GM12801 (cell line): ENCODE data around the gene HAS3.

ENCODE experiments used
- CTCF ChIP-seq: IDR thresholded peaks from one replicate; pipeline ENCODE4 v1.5.1; 2011; ENCODE audit warnings: control low read depth; ENCODE audit not compliant: insufficient read length; ENCODE audit errors: extremely low read depth

HAS3 gene

DNA sequence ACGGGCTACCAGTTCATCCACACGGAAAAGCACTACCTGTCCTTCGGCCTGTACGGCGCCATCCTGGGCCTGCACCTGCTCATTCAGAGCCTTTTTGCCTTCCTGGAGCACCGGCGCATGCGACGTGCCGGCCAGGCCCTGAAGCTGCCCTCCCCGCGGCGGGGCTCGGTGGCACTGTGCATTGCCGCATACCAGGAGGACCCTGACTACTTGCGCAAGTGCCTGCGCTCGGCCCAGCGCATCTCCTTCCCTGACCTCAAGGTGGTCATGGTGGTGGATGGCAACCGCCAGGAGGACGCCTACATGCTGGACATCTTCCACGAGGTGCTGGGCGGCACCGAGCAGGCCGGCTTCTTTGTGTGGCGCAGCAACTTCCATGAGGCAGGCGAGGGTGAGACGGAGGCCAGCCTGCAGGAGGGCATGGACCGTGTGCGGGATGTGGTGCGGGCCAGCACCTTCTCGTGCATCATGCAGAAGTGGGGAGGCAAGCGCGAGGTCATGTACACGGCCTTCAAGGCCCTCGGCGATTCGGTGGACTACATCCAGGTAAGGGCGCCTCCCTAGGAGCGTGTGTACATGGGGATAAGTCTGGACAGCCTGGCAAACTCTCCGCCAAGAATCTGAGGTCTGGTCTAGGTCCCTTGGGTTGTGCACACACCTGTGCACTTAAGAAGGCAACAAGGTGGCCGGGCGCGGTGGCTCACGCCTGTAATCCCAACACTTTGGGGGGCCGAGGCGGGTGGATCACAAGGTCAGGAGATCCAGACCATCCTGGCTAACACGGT is 4.2 kb downstream of the HAS3 start:
- TF ChIP-seq CTCF = no peak

DNA sequence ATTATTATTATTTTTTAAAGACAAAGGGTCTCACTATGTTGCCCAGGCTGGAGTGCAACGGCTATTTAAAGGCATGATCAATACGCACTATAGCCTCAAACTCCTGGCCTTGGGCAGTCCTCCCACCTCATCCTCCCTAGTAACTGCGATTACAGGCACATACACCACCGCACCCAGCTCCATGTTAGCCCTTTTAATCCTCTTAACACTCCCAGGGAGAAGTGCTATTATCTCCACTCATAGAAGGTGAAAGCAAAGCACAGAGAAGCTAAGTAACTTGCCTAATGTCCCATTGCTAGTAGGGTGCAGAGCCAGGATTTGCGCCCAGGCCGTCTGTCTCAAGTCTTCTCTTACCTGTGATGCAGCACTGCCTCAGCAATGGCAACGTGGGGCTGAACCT is 5.0 kb downstream of the HAS3 start:
- TF ChIP-seq CTCF = no peak

DNA sequence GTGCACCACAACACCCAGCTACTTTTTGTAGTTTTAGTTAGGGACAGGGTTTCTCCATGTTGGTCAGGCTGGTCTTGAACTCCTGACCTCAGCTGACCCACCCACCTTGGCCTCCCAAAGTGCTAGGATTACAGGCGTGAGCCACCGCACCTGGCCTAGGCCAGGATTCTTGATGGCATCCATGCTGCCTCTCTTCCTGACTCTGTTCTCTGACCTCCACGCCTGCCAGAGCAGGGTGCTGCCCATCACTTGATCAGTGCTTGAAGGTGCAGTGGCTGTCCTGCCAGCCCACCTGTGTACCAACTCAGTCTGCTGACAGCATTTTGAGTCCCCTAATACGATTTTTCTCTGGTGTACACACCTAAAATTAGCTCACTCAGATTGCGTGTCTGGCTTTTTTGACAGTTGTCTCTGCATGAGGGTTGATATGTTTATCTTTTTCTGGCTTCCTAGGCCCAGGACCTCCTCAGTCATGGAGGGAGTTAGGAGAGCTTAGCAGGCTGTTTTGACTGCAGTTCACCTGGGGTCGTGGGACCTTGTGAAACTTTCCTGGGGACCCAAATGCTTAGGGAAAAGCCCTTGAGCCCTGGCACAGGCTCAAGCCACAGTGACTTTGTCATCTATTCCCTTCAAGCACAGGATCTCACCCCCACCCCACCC is 5.9 kb downstream of the HAS3 start:
- no peak for TF ChIP-seq CTCF

- no peak for TF ChIP-seq CTCF
Measured at GRCh38 chr16:69111876-69112230, 6.4 kb downstream of the HAS3 start.

- TF ChIP-seq CTCF = no peak
Measured at GRCh38 chr16:69112285-69113129, 7.1 kb downstream of the HAS3 start.

DNA sequence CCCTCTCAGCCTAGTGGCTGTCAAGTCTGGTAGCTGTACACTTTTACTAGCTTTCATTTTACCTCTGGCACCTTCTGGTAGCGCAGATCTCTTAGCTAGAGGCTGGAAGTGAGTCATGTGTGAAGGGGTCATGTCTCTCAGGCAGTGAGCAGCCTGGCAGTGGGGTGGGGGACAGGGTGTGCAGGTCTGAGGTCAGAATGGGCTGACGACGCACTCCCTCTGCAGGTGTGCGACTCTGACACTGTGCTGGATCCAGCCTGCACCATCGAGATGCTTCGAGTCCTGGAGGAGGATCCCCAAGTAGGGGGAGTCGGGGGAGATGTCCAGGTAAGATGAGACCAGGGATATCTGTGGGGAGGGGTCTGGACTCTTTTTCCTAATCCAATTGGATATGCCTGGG is 7.8 kb downstream of the HAS3 start:
- no peak for TF ChIP-seq CTCF

DNA sequence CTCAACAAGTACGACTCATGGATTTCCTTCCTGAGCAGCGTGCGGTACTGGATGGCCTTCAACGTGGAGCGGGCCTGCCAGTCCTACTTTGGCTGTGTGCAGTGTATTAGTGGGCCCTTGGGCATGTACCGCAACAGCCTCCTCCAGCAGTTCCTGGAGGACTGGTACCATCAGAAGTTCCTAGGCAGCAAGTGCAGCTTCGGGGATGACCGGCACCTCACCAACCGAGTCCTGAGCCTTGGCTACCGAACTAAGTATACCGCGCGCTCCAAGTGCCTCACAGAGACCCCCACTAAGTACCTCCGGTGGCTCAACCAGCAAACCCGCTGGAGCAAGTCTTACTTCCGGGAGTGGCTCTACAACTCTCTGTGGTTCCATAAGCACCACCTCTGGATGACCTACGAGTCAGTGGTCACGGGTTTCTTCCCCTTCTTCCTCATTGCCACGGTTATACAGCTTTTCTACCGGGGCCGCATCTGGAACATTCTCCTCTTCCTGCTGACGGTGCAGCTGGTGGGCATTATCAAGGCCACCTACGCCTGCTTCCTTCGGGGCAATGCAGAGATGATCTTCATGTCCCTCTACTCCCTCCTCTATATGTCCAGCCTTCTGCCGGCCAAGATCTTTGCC is 9.0 kb downstream of the HAS3 start:
- no peak for TF ChIP-seq CTCF
